Measurements from ENCODE around the gene NCEH1. TPM values are rescaled to one million over a fixed set of nuclear protein-coding genes. Genes with fewer than 3 reads are reported as not detected.

Gene NCEH1
- total RNA-seq, 1 donor from 2014 or later, result 6.5 TPM

DNA sequence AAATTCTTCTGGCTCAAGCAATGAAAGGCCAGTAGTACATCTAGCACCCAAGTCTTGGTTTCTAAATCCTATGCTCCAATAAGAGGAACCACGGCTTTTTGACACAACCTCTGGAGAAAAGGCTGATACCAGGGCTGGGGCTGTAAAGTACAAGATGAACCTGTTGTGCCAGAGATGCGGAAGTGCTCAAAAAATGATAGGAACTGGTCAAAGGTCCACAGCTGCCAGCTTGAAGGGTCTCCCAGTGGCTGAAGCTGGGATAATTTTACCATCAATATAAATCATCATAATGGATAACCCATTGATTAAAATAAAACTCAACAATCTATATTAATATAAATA lies 558 bp upstream of the NCEH1 start:
- DNase-seq (ENCODE audit: low spot score), result no peak
- TF ChIP-seq, protein P1, sequence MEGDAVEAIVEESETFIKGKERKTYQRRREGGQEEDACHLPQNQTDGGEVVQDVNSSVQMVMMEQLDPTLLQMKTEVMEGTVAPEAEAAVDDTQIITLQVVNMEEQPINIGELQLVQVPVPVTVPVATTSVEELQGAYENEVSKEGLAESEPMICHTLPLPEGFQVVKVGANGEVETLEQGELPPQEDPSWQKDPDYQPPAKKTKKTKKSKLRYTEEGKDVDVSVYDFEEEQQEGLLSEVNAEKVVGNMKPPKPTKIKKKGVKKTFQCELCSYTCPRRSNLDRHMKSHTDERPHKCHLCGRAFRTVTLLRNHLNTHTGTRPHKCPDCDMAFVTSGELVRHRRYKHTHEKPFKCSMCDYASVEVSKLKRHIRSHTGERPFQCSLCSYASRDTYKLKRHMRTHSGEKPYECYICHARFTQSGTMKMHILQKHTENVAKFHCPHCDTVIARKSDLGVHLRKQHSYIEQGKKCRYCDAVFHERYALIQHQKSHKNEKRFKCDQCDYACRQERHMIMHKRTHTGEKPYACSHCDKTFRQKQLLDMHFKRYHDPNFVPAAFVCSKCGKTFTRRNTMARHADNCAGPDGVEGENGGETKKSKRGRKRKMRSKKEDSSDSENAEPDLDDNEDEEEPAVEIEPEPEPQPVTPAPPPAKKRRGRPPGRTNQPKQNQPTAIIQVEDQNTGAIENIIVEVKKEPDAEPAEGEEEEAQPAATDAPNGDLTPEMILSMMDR (IDR thresholded peaks at IDR 0.05), result no peak
- no peaks in the 10 kb centered on the region for H3K27me3 Mint-ChIP-seq (ENCODE audit: low read depth)
- no peaks in the 10 kb centered on the region for H3K36me3 Mint-ChIP-seq (ENCODE audit: low read depth)
- H3K4me1 Mint-ChIP-seq (ENCODE audit: low read depth), result peaks cover 32% of the 10 kb centered on the region
- peak overlapping the region; percentile 97 for H3K27ac Mint-ChIP-seq (ENCODE audit: unreplicated experiment)
- no peaks in the 10 kb centered on the region for H3K9me3 Mint-ChIP-seq (ENCODE audit: low read depth)
- peak overlapping the region; percentile 93 for H3K4me3 Mint-ChIP-seq (ENCODE audit: unreplicated experiment)

DNA sequence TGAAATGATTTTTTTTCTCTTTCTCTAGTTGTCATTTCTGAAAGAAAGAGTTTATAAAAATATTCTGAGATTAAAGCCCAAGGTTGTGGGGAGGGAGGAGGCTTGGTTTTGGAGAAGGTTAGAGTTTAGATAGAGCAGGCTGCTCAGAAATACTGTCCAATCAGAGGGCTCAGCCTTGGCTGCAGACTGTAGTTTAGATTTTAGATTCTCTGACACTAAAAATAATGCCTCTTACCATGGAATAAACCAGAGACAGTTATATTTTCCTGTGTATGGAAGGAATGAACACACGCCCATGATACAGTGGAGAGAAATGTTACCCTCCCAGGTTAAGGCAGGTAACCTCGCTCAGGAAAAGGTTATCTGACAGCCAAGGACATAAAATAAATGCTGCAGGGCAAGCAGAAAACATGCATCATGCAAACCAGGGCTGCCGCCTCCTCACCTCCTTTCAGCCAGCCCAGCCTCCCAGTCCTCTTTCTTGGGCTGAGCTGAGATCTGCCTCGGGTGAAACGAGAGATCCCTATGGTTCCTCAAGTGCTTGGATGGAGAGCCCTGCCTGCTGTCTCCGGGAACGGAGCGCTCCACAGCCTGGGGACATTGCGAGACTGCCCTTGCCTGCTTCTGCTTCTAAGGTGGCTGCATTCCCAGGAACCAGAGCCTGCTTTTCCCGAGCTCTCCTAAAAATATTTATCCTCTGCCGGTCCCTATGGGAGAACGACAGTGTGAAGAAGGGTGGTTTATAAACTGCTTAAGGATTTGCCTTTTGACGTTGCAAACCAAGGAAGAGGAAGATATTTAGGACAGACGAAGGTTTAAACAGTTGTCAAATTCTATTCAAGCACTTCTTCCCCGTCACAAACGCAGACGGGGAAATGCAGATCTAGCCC lies 848 bp downstream of the NCEH1 start:
- DNase-seq (ENCODE audit: low spot score), result no peak
- Mint-ChIP-seq H3K9me3 (ENCODE audit: low read depth) (no peaks in the 10 kb centered on the region), H3K4me3 (ENCODE audit: unreplicated experiment) (peak overlapping the region; percentile 93), H3K27ac (ENCODE audit: unreplicated experiment) (peak overlapping the region; percentile 97), H3K27me3 (ENCODE audit: low read depth) (no peaks in the 10 kb centered on the region), H3K4me1 (ENCODE audit: low read depth) (peaks cover 32% of the 10 kb centered on the region), H3K36me3 (ENCODE audit: low read depth) (no peaks in the 10 kb centered on the region)
- TF ChIP-seq, protein P1 (IDR thresholded peaks at IDR 0.05), result no peak

DNA sequence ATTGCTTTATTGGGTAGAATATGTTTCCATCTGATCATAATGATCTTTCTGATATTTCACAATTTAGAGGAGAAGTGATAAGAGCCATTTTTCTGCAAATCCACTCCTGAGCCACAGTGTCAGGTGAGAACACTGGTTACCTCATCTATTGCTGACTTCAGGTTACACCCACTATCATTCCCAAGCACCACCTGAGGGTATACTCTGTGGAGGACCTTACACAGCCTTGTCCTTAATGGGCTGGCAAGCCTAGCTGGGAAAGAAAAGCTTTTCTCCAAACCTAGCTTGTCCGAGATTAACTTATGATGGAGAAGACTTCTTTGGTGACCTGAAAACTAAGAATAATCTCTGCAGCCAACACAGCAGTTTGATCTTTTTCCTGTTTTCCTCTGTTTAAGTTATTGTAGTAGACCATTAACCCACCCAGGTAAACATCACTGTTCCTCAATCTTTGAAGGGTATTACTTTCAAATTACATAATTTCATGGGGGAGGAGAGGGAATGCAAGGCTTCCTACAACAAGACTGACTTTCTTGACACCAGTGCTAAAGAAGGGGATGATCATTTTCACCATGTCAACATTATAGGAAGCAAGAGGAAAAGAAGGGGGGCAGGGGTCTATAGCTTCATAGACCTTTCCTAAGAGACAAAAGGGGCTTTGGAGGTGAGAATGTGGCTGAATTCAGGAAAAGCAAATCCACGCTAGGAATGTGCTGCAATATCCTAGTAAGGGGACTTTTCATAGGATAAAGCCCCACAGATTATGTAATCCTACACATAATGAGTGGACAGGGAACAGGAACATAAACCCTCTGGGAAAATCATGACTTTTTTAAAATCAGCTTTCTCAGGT lies 1.7 kb downstream of the NCEH1 start:
- Mint-ChIP-seq H3K4me3 (ENCODE audit: unreplicated experiment) (peak overlapping the region; percentile 93), H3K36me3 (ENCODE audit: low read depth) (no peaks in the 10 kb centered on the region), H3K27ac (ENCODE audit: unreplicated experiment) (peak overlapping the region; percentile 97), H3K9me3 (ENCODE audit: low read depth) (no peaks in the 10 kb centered on the region), H3K4me1 (ENCODE audit: low read depth) (peaks cover 32% of the 10 kb centered on the region), H3K27me3 (ENCODE audit: low read depth) (no peaks in the 10 kb centered on the region)
- no peak for DNase-seq (ENCODE audit: low spot score)
- TF ChIP-seq, protein P1 (IDR thresholded peaks at IDR 0.05), result no peak

DNA sequence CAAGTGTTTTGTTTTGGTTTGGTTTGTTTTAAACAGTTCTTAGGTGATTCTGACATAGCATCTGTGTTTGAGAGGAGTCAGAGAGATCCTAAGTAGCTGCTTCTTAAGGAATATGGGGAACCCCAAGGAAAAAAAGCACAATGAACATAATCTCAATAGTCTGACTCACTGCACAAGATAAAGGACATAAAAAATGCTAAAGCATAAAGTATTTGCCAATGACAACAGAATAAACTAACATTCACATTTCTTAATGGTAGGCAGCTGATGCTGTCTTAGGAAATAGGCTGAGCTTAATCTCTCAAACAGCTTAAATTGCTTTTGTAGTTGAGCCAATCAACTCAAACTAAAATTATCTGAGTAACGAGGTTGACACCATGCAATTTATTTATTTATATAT lies 2.9 kb downstream of the NCEH1 start:
- no peak overlapping the region for H3K4me3 Mint-ChIP-seq (ENCODE audit: unreplicated experiment)
- no peaks in the 10 kb centered on the region for H3K9me3 Mint-ChIP-seq (ENCODE audit: low read depth)
- peak overlapping the region; percentile 79 for H3K27ac Mint-ChIP-seq (ENCODE audit: unreplicated experiment)
- peaks cover 32% of the 10 kb centered on the region for H3K4me1 Mint-ChIP-seq (ENCODE audit: low read depth)
- H3K36me3 Mint-ChIP-seq (ENCODE audit: low read depth), result no peaks in the 10 kb centered on the region
- TF ChIP-seq, protein P1 (IDR thresholded peaks at IDR 0.05), result no peak
- H3K27me3 Mint-ChIP-seq (ENCODE audit: low read depth), result no peaks in the 10 kb centered on the region
- DNase-seq (ENCODE audit: low spot score), result no peak

DNA sequence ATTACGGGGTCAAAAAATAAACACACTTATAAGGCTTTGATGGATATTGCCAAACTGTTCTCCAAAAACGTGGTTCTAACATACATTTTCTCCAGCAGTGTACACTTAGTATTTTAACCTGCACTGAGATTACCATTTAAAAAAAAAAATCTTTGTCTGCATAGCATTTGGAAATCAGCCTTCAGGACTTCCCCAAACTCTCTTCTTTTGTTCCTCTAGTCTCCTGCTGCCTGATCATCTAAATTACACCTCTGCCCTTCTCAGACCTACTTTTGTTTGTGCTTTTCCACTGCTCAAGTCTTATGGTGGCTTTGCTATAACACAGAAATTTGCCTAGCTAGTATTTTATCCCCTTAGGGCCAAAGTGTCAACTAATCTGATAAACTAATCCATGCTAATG lies 3.8 kb downstream of the NCEH1 start:
- Mint-ChIP-seq H3K36me3 (ENCODE audit: low read depth) (no peaks in the 10 kb centered on the region), H3K4me3 (ENCODE audit: unreplicated experiment) (no peak overlapping the region), H3K9me3 (ENCODE audit: low read depth) (no peaks in the 10 kb centered on the region), H3K27ac (ENCODE audit: unreplicated experiment) (no peak overlapping the region), H3K4me1 (ENCODE audit: low read depth) (peaks cover 32% of the 10 kb centered on the region), H3K27me3 (ENCODE audit: low read depth) (no peaks in the 10 kb centered on the region)
- DNase-seq (ENCODE audit: low spot score), result no peak
- TF ChIP-seq, protein P1 (IDR thresholded peaks at IDR 0.05), result no peak
